Measurements from ENCODE around the gene DKKL1.
"Not testable (repeated sequence)": the region's sequence is repeated elsewhere in the genome, so short reads cannot be mapped to it uniquely, and the experiment has no call there.

DKKL1 gene

DNA sequence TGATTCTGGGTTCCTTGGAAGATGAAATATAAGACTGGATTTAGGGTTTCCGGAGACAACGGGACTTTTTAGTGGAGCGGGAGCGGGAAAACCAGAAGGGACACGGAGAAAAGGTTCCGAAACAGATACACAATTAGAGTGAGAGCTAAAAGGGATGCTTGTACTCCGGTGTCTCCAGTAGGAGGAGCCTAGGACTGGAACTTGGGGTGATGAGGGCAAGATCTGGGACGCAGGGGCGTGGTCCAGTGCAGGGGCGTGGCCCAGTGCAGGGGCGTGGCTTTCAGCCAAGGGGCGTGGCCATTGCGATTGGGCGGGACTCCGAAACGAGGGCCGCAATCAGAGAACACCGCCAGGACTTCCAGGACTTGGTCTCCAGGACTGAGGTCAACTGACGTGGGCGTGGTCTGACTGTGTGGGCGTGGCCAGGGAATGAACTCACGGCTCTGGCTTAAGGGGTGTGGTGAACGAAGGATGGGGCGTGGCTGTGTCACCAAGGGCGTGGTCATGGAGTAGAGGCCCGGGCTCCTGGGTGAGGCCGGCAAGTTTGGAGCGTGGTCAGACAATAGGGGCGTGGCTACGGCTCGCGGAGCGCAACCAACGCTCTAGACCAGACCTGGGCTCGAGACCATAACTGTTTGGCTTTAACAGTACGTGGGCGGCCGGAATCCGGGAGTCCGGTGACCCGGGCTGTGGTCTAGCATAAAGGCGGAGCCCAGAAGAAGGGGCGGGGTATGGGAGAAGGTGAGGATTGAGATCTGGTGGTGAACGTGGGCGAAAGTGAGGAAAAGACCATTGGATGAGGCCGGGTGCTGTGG, at the start of gene DKKL1:
TSS of gene DKKL1 (plus strand) at position 610 of the 815 bp plus-strand sequence. CDS start at position 732, 122 bp downstream.
- peak; percentile 92 for DNase-seq (ENCODE audit: low spot score)

DNA sequence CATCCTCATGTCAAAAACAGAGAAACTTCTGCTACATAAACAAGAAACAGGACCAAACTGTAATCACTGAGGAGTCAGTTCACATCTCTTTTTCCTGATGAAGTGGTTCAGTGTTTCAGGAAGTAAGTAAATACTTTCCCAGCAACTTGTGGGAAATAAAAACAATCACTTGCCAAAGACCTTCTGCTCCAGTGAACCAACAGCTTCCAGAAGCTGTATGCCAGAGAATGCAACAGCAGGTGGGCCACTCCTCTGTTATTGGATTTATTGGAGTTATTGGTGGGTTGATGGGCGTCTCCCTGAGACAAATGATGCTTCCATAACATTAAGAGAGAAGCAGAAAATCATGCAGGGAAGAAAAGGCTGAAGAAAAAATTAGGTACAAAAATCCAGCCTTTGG, 48.6 kb upstream of the DKKL1 start:
- TF ChIP-seq, protein P1, sequence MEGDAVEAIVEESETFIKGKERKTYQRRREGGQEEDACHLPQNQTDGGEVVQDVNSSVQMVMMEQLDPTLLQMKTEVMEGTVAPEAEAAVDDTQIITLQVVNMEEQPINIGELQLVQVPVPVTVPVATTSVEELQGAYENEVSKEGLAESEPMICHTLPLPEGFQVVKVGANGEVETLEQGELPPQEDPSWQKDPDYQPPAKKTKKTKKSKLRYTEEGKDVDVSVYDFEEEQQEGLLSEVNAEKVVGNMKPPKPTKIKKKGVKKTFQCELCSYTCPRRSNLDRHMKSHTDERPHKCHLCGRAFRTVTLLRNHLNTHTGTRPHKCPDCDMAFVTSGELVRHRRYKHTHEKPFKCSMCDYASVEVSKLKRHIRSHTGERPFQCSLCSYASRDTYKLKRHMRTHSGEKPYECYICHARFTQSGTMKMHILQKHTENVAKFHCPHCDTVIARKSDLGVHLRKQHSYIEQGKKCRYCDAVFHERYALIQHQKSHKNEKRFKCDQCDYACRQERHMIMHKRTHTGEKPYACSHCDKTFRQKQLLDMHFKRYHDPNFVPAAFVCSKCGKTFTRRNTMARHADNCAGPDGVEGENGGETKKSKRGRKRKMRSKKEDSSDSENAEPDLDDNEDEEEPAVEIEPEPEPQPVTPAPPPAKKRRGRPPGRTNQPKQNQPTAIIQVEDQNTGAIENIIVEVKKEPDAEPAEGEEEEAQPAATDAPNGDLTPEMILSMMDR (IDR thresholded peaks at IDR 0.05; ENCODE audit: extremely low read depth, missing control alignments) = no peak
- no peak for DNase-seq (ENCODE audit: low spot score)

More for the DNA sequence above, at the start of gene DKKL1:
- TF ChIP-seq, protein P1 (IDR thresholded peaks at IDR 0.05; ENCODE audit: extremely low read depth, missing control alignments) = no peak

DNA sequence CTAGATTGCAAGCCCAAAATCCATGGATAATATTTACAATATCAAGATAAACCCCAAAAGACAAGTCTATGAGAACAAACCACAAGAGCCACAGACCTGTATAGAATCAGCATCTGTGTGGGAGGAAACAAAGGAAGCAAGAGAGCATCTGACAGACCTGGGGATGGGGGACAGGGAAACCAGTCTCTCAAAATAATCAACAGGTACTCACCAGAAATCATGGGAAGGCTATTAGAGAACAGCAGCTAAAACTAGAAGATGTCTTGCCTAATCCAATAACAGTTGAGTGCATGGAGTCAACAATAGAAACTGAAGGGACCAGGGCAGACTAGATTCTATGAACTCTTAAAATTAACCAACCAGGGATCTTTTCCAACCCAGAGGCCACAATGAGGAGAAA, 47.4 kb upstream of the DKKL1 start:
- DNase-seq (ENCODE audit: low spot score) = no peak
- TF ChIP-seq, protein P1 (IDR thresholded peaks at IDR 0.05; ENCODE audit: extremely low read depth, missing control alignments) = no peak

DNA sequence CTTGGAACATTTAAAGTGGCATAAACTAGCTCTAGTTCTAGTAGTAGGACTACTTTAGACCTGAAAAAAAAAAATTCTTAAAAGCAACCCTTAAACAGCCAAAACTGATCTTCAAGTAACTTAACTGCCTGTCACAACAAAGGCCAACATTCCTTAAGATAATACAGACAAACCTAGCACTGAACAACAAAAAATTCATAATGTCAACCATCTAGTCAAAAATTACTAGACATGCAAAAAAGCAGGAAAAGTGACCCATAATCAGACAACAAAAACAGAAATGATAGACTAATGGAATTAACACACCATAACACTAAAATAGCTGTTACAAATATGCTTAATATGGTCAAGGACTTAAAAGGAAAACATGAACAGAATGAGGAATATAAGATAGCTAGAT, 45.4 kb upstream of the DKKL1 start:
- no peak for DNase-seq (ENCODE audit: low spot score)
- TF ChIP-seq, protein P1 (IDR thresholded peaks at IDR 0.05; ENCODE audit: extremely low read depth, missing control alignments) = no peak

DNA sequence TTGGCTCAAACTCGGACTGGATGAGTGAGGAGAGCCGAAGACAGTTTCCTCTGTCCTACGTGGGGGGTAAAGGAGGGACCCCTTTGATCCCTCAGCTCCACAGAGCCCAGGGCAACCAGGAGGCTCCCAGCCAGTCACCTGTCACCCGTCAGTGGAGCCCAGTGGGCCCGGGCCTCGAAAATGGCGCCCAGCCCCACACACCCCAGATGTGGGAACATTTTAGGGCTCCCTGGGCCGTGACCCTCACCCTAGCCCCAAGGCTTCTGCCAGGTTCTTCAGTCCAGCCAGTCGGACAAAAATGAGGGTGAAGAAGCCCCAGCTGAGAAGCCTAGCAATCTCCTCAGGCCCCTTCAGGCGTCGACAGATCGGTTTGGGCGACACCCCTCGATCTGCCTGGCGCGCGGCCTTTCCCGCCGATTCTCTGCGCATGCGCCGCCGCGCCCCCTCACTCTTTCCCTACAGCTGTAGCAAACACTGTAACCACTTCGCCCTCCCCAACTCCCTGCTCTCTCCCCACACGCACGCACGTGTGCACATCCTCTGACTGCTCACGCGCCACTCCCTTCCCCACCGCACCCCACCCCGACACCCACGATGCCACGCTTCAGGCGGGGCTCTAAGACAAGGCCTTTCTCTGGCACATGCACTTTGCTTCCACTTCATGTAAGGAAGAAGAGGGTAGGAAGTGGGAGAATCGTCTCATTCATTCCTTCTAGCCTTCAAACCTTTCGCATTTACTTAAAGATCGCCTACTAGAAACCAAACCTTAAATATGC, 38.7 kb upstream of the DKKL1 start, which contains the start of gene SLC6A16:
TSS of gene SLC6A16 (minus strand) at position 391 of the 776 bp plus-strand sequence. CDS start 13,844 bp downstream, outside the sequence.
- TF ChIP-seq, protein P1 (IDR thresholded peaks at IDR 0.05; ENCODE audit: extremely low read depth, missing control alignments) = no peak
- DNase-seq (ENCODE audit: low spot score) = no peak

DNA sequence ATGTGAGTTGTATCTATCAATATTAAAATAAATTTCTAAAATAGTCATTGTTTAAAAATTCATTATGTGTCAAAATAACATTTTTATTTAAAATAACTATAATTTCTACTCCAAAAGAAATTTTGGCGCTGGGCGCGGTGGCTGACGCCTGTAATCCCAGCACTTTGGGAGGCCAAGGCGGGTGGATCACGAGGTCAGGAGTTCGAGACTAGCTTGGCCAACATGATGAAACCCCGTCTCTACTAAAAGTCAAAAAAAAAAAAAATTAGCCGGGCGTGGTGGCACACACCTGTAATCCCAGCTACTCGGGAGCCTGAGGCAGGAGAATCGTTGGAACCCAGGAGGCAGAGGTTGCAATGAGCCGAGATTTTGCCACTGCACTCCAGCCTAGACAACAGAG, 37.9 kb upstream of the DKKL1 start:
- DNase-seq (ENCODE audit: low spot score) = not testable (repeated sequence)

DNA sequence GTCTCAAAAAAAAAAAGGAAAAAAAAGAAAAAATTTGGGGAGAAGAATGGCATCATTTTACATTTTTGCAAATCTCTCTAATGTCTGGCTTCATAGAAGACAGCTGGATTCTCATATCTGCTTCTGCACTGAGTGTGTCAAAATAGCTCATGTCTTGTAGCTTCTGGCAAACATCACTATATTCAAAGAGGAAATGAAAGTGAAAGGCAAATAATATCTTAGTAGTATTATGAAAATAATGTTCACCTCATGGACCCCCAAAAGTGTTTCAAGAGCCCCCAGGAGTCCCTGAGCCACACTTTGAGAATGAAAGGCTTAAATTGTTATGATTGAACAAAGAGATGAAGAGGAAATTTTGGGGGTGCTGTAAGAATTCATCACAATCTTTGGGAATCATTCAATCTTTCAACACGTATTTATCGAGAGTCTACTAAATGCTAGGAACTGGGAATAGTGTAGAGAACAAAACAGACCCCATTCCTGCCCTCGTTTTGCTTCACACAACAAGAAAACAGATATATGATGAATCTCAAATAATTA, 37.4 kb upstream of the DKKL1 start:
- TF ChIP-seq, protein P1 (IDR thresholded peaks at IDR 0.05; ENCODE audit: extremely low read depth, missing control alignments) = no peak
- peak; percentile 82 for DNase-seq (ENCODE audit: low spot score)
